NCI-H526 (cell line): ENCODE data around the gene STAU1.
"Not testable (repeated sequence)": the region's sequence is repeated elsewhere in the genome, so short reads cannot be mapped to it uniquely, and the experiment has no call there.

Experiments
- DNase-seq, 2 experiments: peaks; one replicate each; lab custom pipeline; 2025; lab: John Stamatoyannopoulos, UW

STAU1 gene

DNA sequence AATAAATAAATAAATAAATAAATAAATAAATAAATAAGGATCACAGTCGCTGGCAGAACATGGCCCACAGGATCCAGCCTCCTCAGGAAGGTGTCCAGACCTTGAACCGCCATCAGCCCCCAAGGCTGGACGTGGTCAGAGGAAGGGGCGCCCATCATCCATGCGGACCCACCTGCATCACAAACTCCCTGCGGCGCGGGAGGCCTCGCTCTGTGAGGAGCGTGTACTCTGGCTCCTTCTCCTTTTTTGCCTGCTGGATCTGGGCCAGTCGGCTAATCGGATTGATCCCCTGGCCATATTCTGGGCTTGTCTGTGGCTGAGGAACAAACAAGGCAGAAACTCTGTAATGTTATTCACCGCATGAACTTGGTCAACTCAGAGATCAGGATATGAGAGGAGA is 65.2 kb downstream of the STAU1 start:
- DNase-seq: no peak

- DNase-seq: no peak
Observed at GRCh38 chr20:49119988-49120387, 68.1 kb downstream of the STAU1 start.

- DNase-seq: no peak
Observed at GRCh38 chr20:49118307-49118706, 69.8 kb downstream of the STAU1 start.

DNA sequence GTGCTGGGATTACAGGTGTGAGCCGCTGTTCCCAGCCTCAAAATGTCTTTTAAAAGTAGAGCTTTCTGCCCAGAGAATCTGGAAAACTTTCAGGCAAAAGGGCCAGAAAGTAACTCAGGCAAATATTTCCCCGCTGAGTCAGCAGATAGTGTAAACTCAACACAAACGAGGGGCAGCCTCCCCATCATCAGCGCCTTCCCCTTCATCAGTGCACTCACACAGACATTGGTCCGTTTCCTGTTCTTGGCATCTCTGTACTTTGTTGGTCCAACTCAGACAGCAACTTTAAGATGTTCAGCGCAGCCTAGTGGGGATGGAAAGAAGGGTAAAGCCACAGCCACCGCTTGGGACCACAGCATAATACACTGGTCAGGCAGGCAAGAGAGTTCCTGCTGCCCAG is 72.6 kb downstream of the STAU1 start:
- DNase-seq: no peak

GRCh38 chr20:49112596-49113274 is 75.4 kb downstream of the STAU1 start:
- DNase-seq: no peak

- DNase-seq: no peak
Observed at GRCh38 chr20:49110767-49111694, 77.1 kb downstream of the STAU1 start.

DNA sequence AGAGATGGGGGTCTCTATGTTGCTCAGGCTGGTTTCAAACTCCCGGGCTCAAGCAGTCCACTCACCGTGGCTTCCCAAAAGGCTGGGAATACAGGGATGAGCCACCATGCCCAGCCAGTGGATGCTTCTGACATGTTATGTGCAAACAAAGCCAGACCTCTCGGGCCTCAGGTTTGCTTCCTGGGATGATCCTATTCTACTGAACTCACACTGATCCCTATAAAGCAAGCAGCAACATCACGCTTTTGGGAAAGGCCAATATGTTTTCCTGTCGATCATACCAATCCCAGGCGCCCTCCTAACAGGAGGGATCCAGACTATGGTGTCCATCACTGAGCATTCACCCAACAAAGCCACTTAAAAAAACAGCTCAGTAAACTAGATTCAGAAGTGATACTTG is 81.8 kb downstream of the STAU1 start:
- DNase-seq: no peak

- DNase-seq: not testable (repeated sequence)
Observed at GRCh38 chr20:49104979-49105547, 83.1 kb downstream of the STAU1 start.

DNA sequence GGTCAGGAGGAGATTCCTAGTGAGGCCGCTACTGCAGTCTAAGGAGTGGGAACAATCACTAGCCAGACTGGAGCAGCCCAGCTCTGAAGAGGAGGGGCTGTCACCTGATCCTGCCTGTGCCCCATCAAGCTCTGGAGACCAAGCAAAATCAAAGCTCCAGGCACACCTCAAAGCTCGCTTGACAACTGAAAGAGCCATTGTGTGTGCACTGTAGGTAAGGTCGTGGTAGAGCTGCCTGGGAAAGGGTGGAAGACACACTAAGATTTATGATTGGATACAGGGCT is 83.8 kb downstream of the STAU1 start:
- DNase-seq: no peak

GRCh38 chr20:49103647-49104364 is 84.3 kb downstream of the STAU1 start:
- DNase-seq: no peak

DNA sequence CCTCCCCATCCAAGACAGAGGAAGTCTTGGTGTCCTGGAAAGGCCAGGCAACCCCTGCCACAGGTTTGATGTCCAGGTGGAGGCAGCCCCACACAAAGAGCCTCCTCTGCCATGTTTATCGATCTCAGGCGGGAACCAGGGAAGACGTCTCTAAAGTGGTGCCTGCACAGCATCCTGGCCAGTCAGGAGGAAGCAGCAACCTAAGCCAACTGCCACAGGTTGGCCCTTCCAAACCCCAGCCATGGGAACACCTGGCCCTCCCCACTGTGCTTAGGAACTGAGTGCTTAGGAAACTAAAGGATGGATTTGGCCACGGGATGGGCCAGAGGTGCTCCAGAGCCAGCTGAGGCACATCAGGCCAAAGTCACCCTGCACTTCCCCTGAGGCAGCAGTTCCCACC is 85.1 kb downstream of the STAU1 start:
- DNase-seq: no peak

DNA sequence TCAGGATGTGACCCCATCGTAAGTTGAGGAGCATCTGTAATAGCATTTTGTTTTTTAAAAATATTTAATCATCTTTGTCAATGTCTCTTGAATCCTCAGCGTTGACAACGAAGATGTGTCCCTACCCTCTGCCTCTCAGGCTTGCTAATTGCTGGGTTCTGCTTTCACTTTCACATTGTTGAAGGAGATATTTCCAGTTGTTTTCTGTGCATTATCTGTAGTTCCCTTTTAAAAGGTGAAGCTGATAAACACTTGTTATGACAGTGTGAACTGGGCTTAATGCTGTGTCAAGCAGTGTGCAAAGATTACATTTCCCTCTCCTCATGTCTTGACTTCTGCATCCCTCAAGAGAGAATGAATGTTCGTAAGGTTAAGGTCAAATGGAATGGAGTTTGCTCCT is 87.2 kb downstream of the STAU1 start:
- DNase-seq: no peak

DNA sequence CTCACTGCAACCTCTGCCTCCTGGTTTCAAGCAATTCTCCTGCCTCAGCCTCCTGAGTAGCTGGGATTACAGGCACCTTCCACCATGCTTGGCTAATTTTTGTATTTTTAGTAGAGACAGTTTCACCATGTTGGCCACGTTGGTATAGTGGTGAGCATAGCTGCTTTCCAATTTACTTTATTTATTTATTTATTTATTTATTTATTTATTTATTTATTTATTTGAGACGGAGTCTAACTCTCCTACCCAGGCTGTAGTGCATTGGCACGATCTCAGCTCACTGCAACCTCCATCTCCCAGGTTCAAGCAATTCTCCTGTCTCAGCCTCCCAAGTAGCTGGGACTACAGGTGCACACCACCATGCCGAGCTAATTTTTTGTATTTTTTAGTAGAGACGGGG is 87.8 kb downstream of the STAU1 start:
- not testable (repeated sequence) for DNase-seq

GRCh38 chr20:49099011-49099410 is 89.1 kb downstream of the STAU1 start:
- no peak for DNase-seq

DNA sequence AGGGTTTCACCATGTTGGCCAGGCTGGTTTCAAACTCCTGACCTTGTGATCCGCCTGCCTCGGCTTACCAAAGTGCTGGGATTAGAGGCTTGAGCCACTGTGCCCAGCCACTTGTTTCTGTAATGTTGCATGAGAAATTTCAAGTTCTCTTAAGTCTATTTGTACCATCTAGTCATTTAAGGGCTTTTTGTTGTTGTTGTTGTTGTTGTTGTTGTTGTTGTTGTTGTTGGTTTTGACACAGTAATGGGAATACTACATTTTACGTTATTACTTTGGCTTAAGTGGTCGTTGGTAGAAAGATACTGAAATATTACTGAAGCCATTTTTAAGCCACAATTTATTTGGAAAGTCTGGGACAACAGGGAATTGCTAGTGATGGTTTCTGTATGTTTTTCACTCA is 90.0 kb downstream of the STAU1 start:
- DNase-seq: no peak

GRCh38 chr20:49097159-49097558 is 91.0 kb downstream of the STAU1 start:
- DNase-seq: no peak

- no peak for DNase-seq
Observed at GRCh38 chr20:49096203-49096730, 91.9 kb downstream of the STAU1 start.

- DNase-seq: no peak
Observed at GRCh38 chr20:49091762-49092161, 96.4 kb downstream of the STAU1 start.

DNA sequence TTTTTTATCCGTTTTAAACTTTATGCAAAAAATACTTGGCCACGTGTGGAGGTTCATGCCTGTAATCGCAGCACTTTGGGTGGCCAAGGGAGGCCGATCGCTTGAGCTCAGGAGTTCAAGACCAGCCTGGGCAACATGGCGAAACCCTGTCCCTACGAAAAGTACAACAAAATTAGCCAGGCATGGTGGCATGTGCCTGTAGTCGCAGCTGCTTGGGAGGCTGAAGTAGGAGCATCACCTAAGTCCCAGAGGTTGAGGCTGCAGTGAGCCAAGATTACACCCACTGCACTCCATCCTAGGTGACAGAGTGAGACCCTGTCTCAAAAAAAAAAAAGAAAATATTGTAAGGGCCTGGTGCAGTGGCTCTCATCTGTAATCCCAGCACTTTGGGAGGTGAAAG is 97.0 kb downstream of the STAU1 start:
- no peak for DNase-seq

- not testable (repeated sequence) for DNase-seq
Observed at GRCh38 chr20:49082295-49082694, 105.8 kb downstream of the STAU1 start.

GRCh38 chr20:49078310-49078709 is 109.8 kb downstream of the STAU1 start:
- DNase-seq: no peak

DNA sequence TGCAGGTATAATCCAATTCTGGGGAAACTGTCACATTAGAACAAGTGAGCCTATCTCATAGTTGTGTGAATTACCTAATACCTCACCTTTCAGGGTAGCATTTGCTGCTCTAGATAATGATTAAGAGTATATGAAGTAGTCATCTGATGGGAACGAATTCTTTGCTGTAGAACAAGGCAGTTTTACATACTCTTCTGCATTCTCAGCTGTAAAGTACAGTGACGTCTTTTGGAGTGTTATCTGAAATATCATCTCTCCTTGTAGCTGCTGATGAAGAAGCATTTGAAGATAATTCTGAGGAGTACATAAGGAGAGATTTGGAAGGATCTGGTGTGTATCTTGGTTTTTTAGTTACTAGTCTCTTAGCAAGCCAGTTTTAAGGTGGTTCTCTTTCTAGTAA is 113.6 kb downstream of the STAU1 start:
- DNase-seq: no peak
